CD14-positive monocyte (primary cell): ENCODE results near the gene SCNN1B. TPM values are rescaled to one million over a fixed set of nuclear protein-coding genes. Genes with fewer than 3 reads are reported as not detected.

Experiments
- DNase-seq, 3 donors: peaks; one replicate each; pipeline ENCODE4 v3.0.0-alpha.2; 2011 to 2022
- H2AFZ ChIP-seq: 2 replicates; pipeline ENCODE4 v1.6.0; 2012; ENCODE audit warnings: mild to moderate bottlenecking, low read depth, low read length, inconsistent platforms; ENCODE audit not compliant: insufficient read depth, poor library complexity, severe bottlenecking
- H3K27ac ChIP-seq, 2 donors: 1 replicate in 1 of 2; 2 replicates in 1 of 2; pipeline ENCODE4 v1.5.1; 2012 to 2013; ENCODE audit warnings: low read length in 2 of 2, control low read depth in 1 of 2, inconsistent platforms in 1 of 2, low read depth in 1 of 2, mild to moderate bottlenecking in 1 of 2
- H3K27me3 ChIP-seq, 2 donors: one replicate each; pipeline versions ENCODE4 v1.6.0 to v1.6.1; 2011 to 2013; ENCODE audit warnings: low read length in 2 of 2; ENCODE audit not compliant: control insufficient read depth in 2 of 2, insufficient read depth in 2 of 2
- H3K36me3 ChIP-seq, 2 donors: replicated peaks in 1 of 2; 1 replicate in 1 of 2; 2 replicates in 1 of 2; pipeline versions ENCODE4 v1.5.1 to v1.6.1; 2012 to 2013; ENCODE audit warnings: low read length in 2 of 2, control low read depth in 1 of 2, inconsistent platforms in 1 of 2, mild to moderate bottlenecking in 1 of 2; ENCODE audit not compliant: insufficient read depth in 2 of 2, control insufficient read depth in 1 of 2
- H3K4me1 ChIP-seq, 2 donors: 1 replicate in 1 of 2; 2 replicates in 1 of 2; pipeline versions ENCODE4 v1.5.1 to v1.6.1; 2012 to 2013; ENCODE audit warnings: low read length in 2 of 2, control low read depth in 1 of 2, inconsistent platforms in 1 of 2, mild to moderate bottlenecking in 1 of 2, moderate library complexity in 1 of 2; ENCODE audit not compliant: insufficient read depth in 2 of 2, control insufficient read depth in 1 of 2
- H3K4me2 ChIP-seq: replicated peaks from 2 replicates; pipeline ENCODE3; 2012; ENCODE audit warnings: low read length, moderate library complexity, mild to moderate bottlenecking; ENCODE audit not compliant: poor library complexity, severe bottlenecking; ENCODE audit errors: extremely low read depth
- H3K4me3 ChIP-seq, 3 experiments: fragments of 200-600 bp in 1 of 3; sonication (generic) in 1 of 3; replicated peaks in 1 of 3; 1 replicate in 2 of 3; 2 replicates in 1 of 3; pipeline ENCODE4 v1.5.1; 2011 to 2013; ENCODE audit warnings: low read length in 3 of 3, mild to moderate bottlenecking in 3 of 3, control low read depth in 2 of 3, low read depth in 2 of 3, inconsistent platforms in 1 of 3, moderate library complexity in 1 of 3
- H3K79me2 ChIP-seq: 2 replicates; pipeline ENCODE4 v1.6.0; 2012; ENCODE audit warnings: mild to moderate bottlenecking, control low read depth, inconsistent platforms, low read length, moderate library complexity; ENCODE audit not compliant: insufficient read depth
- H3K9ac ChIP-seq: 2 replicates; pipeline ENCODE4 v1.6.0; 2017; ENCODE audit warnings: low read length, mild to moderate bottlenecking; ENCODE audit not compliant: insufficient read depth, poor library complexity, severe bottlenecking
- H3K9me3 ChIP-seq, 2 donors: replicated peaks in 1 of 2; 1 replicate in 1 of 2; 2 replicates in 1 of 2; pipeline versions ENCODE4 v1.5.1 to v1.6.1; 2012 to 2013; ENCODE audit warnings: low read length in 2 of 2, control low read depth in 1 of 2; ENCODE audit not compliant: control insufficient read depth in 1 of 2, insufficient read depth in 1 of 2
- H4K20me1 ChIP-seq: 2 replicates; pipeline ENCODE4 v1.6.0; 2012; ENCODE audit warnings: mild to moderate bottlenecking, low read length, control low read depth, moderate library complexity; ENCODE audit not compliant: insufficient read depth
- H3K27ac Mint-ChIP-seq, 7 donors: one replicate each; pipeline ENCODE4 v1.8.0; 2020; ENCODE audit warnings: mild to moderate bottlenecking in 7 of 7, mixed read lengths in 7 of 7, moderate library complexity in 6 of 7, inconsistent platforms in 2 of 7
- H3K27me3 Mint-ChIP-seq, 3 donors: one replicate each; pipeline ENCODE4 v1.8.0; 2021 to 2022; ENCODE audit warnings: low read depth in 3 of 3, mild to moderate bottlenecking in 3 of 3, mixed read lengths in 3 of 3, moderate library complexity in 3 of 3, inconsistent platforms in 1 of 3
- H3K36me3 Mint-ChIP-seq, 2 donors: one replicate each; pipeline ENCODE4 v1.8.0; 2020; ENCODE audit warnings: mixed read lengths in 2 of 2, inconsistent platforms in 1 of 2, mild to moderate bottlenecking in 1 of 2
- H3K4me1 Mint-ChIP-seq: one replicate; pipeline ENCODE4 v1.8.0; 2020; ENCODE audit warnings: mild to moderate bottlenecking, mixed read lengths
- H3K4me3 Mint-ChIP-seq, 2 donors: one replicate each; pipeline ENCODE4 v1.8.0; 2020; ENCODE audit warnings: mild to moderate bottlenecking in 2 of 2, mixed read lengths in 2 of 2, moderate library complexity in 1 of 2
- H3K9me3 Mint-ChIP-seq, 7 donors: one replicate each; pipeline ENCODE4 v1.8.0; 2020 to 2022; ENCODE audit warnings: mixed read lengths in 7 of 7, mild to moderate bottlenecking in 6 of 7, moderate library complexity in 6 of 7, inconsistent platforms in 2 of 7
- WGBS: methylation state at CpG from one replicate; pipeline ENCODE4 v1.1.5; 2013; ENCODE audit warnings: missing lambda C conversion rate; ENCODE audit not compliant: insufficient coverage; 5-methylcytosine and 5-hydroxymethylcytosine counted together
- intact Hi-C, 2 donors: fragments of 100-400 bp; cut with micrococcal nuclease; formaldehyde crosslinking; loops; one replicate each; pipeline versions ENCODE4 v1.15.0 to v1.15.1; 2023
- polyA plus RNA-seq, 3 donors: library from polyadenylated mRNA; depleted of rRNA in 1 of 3; unstranded in 2 of 3; stranded (reverse) in 1 of 3; fragments of 300-500 nt in 2 of 3; fragments of >200 nt in 1 of 3; fragmentation: Illumina TruSeq in 2 of 3; gene quantifications; 1 replicate in 2 of 3; 2 replicates in 1 of 3; pipeline ENCODE4 v1.2.3, GENCODE V29; 2012 to 2021
- TF ChIP-seq, protein P1 (sequence below): fragments of 200-600 bp; IDR thresholded peaks from one replicate; pipeline ENCODE4 v1.8.0; 2022; ENCODE audit warnings: antibody characterized with exemption, mild to moderate bottlenecking

SCNN1B gene
- polyA plus RNA-seq, 3 donors = not detected

DNA sequence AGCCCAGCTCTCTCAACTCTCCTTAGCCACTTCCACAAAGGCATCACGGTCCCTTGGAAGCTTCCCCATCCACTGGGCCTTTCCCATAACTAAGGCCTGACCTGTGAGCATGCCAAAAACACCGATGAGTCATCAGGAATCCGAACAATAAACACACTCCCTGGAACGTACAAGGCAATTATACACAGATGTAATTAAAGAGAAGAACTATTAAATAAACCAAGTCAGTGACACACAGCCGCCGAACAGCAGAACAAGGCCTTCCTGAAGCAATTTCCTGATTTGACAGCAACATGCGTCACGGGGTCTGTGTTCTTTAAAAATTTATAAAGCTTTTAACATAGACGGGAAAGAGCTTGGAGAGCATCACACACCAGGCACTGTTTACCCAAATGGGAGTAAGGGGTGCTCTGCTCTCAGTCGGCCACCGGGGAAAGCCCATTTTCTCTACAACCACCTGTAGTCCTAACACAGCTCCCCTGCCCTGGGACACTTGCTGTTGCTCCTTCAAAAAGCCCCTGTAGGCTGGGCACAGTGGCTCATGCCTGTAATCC is 121.5 kb downstream of the SCNN1B start:
- H3K27me3 ChIP-seq = no peaks in the 10 kb centered on the region

DNA sequence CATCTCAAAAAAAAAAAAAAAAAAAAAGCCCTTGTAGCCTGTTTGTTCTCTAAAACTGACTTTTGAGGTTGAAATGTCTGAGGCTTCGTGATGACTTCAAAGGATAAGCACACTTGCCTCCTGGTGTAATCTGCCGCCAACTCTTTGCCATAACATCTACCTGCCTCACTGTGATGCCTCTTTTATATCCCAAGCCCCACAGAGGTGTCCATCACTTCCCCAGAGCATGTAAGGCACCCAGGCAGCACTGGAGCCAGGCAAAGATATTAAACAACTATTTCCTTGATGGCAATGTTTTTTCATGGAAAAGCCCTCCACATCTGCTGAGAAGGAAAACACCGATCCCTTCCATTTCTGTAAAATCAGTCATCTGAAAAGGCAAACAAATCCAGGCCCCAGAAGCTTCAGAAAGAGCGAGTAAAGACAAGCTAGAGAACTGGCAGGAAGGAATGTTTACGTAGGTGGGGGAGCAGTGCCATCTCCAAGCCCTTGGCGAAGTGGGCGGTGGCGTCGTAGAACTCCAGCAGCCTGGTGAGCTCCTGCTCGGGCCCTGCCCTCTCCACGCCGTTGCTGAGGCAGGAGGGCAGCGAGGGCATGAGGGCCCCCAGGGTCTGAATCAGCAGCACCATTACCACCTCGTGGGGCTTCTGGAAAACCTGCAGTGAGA is 122.3 kb downstream of the SCNN1B start:
- H3K9me3 Mint-ChIP-seq = no peaks in the 10 kb centered on the region
- intact Hi-C loops = no loop called here
- Histone ChIP-seq H4K20me1 (no peaks in the 10 kb centered on the region), H3K9me3 (no peaks in the 10 kb centered on the region), H3K27me3 (no peaks in the 10 kb centered on the region), H3K27ac (no peak overlapping the region), H3K79me2 (no peaks in the 10 kb centered on the region), H3K4me1 (no peaks in the 10 kb centered on the region), H3K9ac (no peak overlapping the region), H3K36me3 (peaks cover 16 to 51% of the 10 kb centered on the region in 2 donors), H3K4me3 (no peak overlapping the region), H2AFZ (no peak overlapping the region), H3K4me2 (no peak overlapping the region)
- H3K27ac Mint-ChIP-seq = no peak overlapping the region
- H3K4me1 Mint-ChIP-seq = no peaks in the 10 kb centered on the region
- 92% methylated on average over 5 of the region's 14 CpGs for WGBS
- TF ChIP-seq, protein P1, sequence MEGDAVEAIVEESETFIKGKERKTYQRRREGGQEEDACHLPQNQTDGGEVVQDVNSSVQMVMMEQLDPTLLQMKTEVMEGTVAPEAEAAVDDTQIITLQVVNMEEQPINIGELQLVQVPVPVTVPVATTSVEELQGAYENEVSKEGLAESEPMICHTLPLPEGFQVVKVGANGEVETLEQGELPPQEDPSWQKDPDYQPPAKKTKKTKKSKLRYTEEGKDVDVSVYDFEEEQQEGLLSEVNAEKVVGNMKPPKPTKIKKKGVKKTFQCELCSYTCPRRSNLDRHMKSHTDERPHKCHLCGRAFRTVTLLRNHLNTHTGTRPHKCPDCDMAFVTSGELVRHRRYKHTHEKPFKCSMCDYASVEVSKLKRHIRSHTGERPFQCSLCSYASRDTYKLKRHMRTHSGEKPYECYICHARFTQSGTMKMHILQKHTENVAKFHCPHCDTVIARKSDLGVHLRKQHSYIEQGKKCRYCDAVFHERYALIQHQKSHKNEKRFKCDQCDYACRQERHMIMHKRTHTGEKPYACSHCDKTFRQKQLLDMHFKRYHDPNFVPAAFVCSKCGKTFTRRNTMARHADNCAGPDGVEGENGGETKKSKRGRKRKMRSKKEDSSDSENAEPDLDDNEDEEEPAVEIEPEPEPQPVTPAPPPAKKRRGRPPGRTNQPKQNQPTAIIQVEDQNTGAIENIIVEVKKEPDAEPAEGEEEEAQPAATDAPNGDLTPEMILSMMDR = no peak
- DNase-seq = no peak
- no peaks in the 10 kb centered on the region for H3K27me3 Mint-ChIP-seq
- H3K36me3 Mint-ChIP-seq = peaks cover 42 to 65% of the 10 kb centered on the region in 2 donors
- no peak overlapping the region for H3K4me3 Mint-ChIP-seq

More for the DNA sequence above, 121.5 kb downstream of the SCNN1B start:
- Histone ChIP-seq H4K20me1 (no peaks in the 10 kb centered on the region), H3K4me2 (no peak overlapping the region), H3K4me1 (no peaks in the 10 kb centered on the region), H3K79me2 (no peaks in the 10 kb centered on the region), H3K9me3 (no peaks in the 10 kb centered on the region), H3K36me3 (peaks cover 16 to 53% of the 10 kb centered on the region in 2 donors), H2AFZ (no peak overlapping the region), H3K9ac (no peak overlapping the region), H3K27ac (no peak overlapping the region), H3K4me3 (no peak overlapping the region)
- intact Hi-C loops = no loop called here
- Mint-ChIP-seq H3K9me3 (no peaks in the 10 kb centered on the region), H3K4me3 (no peak overlapping the region), H3K36me3 (peaks cover 44 to 57% of the 10 kb centered on the region in 2 donors), H3K27ac (no peak overlapping the region), H3K4me1 (no peaks in the 10 kb centered on the region), H3K27me3 (no peaks in the 10 kb centered on the region)
- DNase-seq = no peak
- no CpG with 5 or more reads among the region's 11 CpGs for WGBS
- TF ChIP-seq, protein P1 = no peak
